Spleen (tissue), 11 donors: ENCODE measurements around the gene CCDC93. TPM values are rescaled to one million over a fixed set of nuclear protein-coding genes. Genes with fewer than 3 reads are reported as not detected.

Experiments
- DNase-seq: peaks from one replicate; pipeline ENCODE4 v3.0.0-alpha.2; 2020
- H3K27ac ChIP-seq, 8 donors: fragments of 200-600 bp; sonication (generic) in 7 of 8; 1 replicate in 4 of 8; 2 replicates in 4 of 8; pipeline versions ENCODE4 v1.5.0 to v1.8.0; 2016 to 2021; ENCODE audit warnings: inconsistent platforms in 4 of 8, mild to moderate bottlenecking in 4 of 8, moderate library complexity in 1 of 8
- H3K27me3 ChIP-seq, 7 donors: fragments of 200-600 bp; sonication (generic) in 6 of 7; replicated peaks in 1 of 7; 1 replicate in 4 of 7; 2 replicates in 3 of 7; pipeline versions ENCODE4 v1.5.0 to v1.8.0; 2016 to 2021; ENCODE audit warnings: inconsistent platforms in 3 of 7, mild to moderate bottlenecking in 1 of 7
- H3K36me3 ChIP-seq, 6 donors: fragments of 200-600 bp; sonication (generic) in 5 of 6; 1 replicate in 4 of 6; 2 replicates in 2 of 6; pipeline versions ENCODE4 v1.5.0 to v1.8.0; 2016 to 2021; ENCODE audit warnings: inconsistent platforms in 2 of 6
- H3K4me1 ChIP-seq, 6 donors: fragments of 200-600 bp; sonication (generic) in 5 of 6; 1 replicate in 3 of 6; 2 replicates in 3 of 6; pipeline versions ENCODE4 v1.5.0 to v1.8.0; 2016 to 2021; ENCODE audit warnings: inconsistent platforms in 3 of 6
- H3K4me3 ChIP-seq, 8 donors: fragments of 200-600 bp; sonication (generic) in 7 of 8; 1 replicate in 4 of 8; 2 replicates in 4 of 8; pipeline versions ENCODE4 v1.5.0 to v1.8.0; 2016 to 2021; ENCODE audit warnings: inconsistent platforms in 4 of 8, mild to moderate bottlenecking in 4 of 8, moderate library complexity in 2 of 8
- H3K9me3 ChIP-seq, 8 donors: fragments of 200-600 bp; sonication (generic) in 7 of 8; 1 replicate in 4 of 8; 2 replicates in 4 of 8; pipeline versions ENCODE4 v1.5.0 to v1.8.0; 2016 to 2021; ENCODE audit warnings: inconsistent platforms in 4 of 8
- POLR2A ChIP-seq, 3 donors: fragments of 450-650 bp; IDR thresholded peaks; one replicate each; pipeline ENCODE4 v1.5.1; 2017; ENCODE audit warnings: antibody characterized with exemption in 3 of 3, mild to moderate bottlenecking in 1 of 3
- POLR2AphosphoS5 ChIP-seq, 3 donors: sonication (generic); formaldehyde crosslinking; IDR thresholded peaks; one replicate each; pipeline ENCODE4 v1.5.1; 2017; ENCODE audit warnings: antibody characterized with exemption in 3 of 3
- WGBS, 5 donors: extraction: QIAGEN DNeasy Blood & Tissue Kit in 3 of 5; methylation state at CpG; one replicate each; pipeline versions ENCODE4 v1.1.5 to v1.1.7; 2013 to 2018; 5-methylcytosine and 5-hydroxymethylcytosine counted together
- intact Hi-C: fragments of 100-400 bp; cut with DNase I; formaldehyde crosslinking; loops from one replicate; pipeline ENCODE4 v1.15.0; 2023; ENCODE audit warnings: low total_unique reads
- polyA plus RNA-seq, 3 donors: library from polyadenylated mRNA; stranded (reverse); fragments of 200-250 nt; gene quantifications; one replicate each; pipeline ENCODE4 v1.2.1, GENCODE V29; 2013
- total RNA-seq, 7 donors: library from RNA; depleted of rRNA in 3 of 7; stranded (reverse); fragments of >200 nt in 3 of 7; fragmentation: NEBNext Ultra II Directional in 4 of 7; extraction: Animal tissue kit (Norgen Biotek cat#: 25700) in 4 of 7; gene quantifications; one replicate each; pipeline versions ENCODE4 v1.1.0 to v1.2.1, GENCODE V29; 2016 to 2021
- TF ChIP-seq, protein P1 (sequence below), 11 experiments: fragments of 200-600 bp in 7 of 11; fragments of 450-650 bp in 4 of 11; sonication (generic) in 4 of 11; IDR thresholded peaks in 8 of 11; conservative IDR thresholded peaks in 3 of 11; 1 replicate in 7 of 11; 2 replicates in 4 of 11; pipeline versions ENCODE4 v1.4.0 to v1.8.0; 2016 to 2021; ENCODE audit warnings: antibody characterized with exemption in 11 of 11, inconsistent platforms in 4 of 11, mild to moderate bottlenecking in 1 of 11
- donor health status: healthy with polysubstance abuse.
- donor health status: DM: no; HTN: no; CAD: no; lungs with moderate emphysema.
- donor health status: DM: no; HTN: no; CAD: no.
- donor health status: Bipolar disorder and iron deficiency.
- donor health status: healthy.
- donor health status: DM: no; HTN: no; CAD: no.
- donor health status: DM: yes; HTN: yes; CAD: no.

The CCDC93 gene
- total and polyA plus RNA-seq, 10 donors, result 4.3 to 80.3 (median 42.4) TPM

DNA sequence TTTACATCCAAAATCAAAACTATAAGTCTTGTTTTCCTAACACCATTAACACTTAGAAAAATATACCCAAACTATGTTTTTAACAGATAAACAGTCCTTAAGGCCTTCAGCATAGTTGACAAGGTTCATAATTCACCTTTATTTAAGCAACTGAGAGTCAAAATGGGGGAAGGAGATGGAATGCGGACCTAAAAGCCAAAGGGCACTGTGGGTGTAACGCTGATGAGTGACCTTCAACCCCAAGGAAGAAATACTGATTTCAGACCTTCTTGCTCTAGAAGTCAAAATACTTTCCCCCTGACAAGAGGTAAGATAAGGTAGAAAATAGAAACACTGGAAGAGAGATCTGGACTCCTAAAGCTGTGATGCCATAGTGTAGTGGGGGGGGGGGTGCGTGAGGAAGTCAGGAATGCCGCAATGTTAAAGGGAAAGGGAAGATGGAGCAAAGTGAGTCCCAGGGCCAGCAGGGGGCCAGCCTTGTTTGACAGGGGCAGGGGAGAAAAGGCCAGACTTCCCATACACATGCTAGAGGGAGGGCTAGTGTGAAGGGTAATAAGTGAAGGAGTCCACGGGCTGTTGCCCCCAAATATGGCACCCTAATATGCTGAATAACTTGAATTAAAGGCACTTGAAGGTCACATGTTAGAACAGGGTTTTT, 31.4 kb downstream of the CCDC93 start:
- H3K27ac ChIP-seq, result no peak overlapping the region
- DNase-seq, result peak; percentile 57

DNA sequence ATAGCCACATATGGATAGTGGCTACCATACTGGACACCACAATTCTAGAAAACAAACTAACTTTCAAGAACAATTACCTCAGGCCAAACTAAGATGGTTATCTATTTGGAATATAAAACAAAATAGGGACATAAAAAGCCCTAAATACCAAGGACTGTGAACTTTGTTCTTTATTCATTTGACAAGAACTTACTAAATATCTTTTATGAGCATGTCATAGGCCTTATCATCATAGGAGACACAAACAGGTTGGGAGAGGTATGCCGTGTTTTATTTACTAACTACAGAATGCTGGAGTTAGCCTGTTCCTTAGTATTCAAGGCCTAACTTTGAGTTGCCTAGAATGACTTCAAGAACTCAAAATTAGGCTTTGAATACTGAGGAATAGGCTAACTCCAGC, 32.1 kb downstream of the CCDC93 start:
- DNase-seq, result no peak
- Histone ChIP-seq H3K9me3 (no peaks in the 10 kb centered on the region), H3K27ac (no peak overlapping the region), H3K4me1 (peaks cover 0 to 20% (median 6%) of the 10 kb centered on the region in 6 donors), H3K4me3 (no peak overlapping the region), H3K27me3 (no peaks in the 10 kb centered on the region), H3K36me3 (peaks cover 0 to 100% (median 48%) of the 10 kb centered on the region in 6 donors)
- intact Hi-C loops, result no loop called here
- TF ChIP-seq POLR2A (IDR thresholded peaks at IDR 0.05) (no peak), POLR2AphosphoS5 (IDR thresholded peaks at IDR 0.05) (no peak)
- TF ChIP-seq, protein P1, sequence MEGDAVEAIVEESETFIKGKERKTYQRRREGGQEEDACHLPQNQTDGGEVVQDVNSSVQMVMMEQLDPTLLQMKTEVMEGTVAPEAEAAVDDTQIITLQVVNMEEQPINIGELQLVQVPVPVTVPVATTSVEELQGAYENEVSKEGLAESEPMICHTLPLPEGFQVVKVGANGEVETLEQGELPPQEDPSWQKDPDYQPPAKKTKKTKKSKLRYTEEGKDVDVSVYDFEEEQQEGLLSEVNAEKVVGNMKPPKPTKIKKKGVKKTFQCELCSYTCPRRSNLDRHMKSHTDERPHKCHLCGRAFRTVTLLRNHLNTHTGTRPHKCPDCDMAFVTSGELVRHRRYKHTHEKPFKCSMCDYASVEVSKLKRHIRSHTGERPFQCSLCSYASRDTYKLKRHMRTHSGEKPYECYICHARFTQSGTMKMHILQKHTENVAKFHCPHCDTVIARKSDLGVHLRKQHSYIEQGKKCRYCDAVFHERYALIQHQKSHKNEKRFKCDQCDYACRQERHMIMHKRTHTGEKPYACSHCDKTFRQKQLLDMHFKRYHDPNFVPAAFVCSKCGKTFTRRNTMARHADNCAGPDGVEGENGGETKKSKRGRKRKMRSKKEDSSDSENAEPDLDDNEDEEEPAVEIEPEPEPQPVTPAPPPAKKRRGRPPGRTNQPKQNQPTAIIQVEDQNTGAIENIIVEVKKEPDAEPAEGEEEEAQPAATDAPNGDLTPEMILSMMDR (IDR thresholded peaks at IDR 0.05 in 8 of 11, conservative IDR thresholded peaks at IDR 0.05 in 3 of 11), result no peak
- 95 to 100% (median 97%) methylated on average over 1 of the region's 1 CpG for WGBS, 5 donors

More for the DNA sequence above, 31.4 kb downstream of the CCDC93 start:
- no peak overlapping the region for H3K4me3 ChIP-seq
- no peaks in the 10 kb centered on the region for H3K9me3 ChIP-seq
- WGBS, 5 donors, result 89 to 98% (median 96%) methylated on average over 5 of the region's 5 CpGs
- H3K4me1 ChIP-seq, result peaks cover 0 to 20% (median 6%) of the 10 kb centered on the region in 6 donors
- intact Hi-C loops, result no loop called here
- TF ChIP-seq POLR2AphosphoS5 (IDR thresholded peaks at IDR 0.05), result no peak
- no peak for TF ChIP-seq POLR2A (IDR thresholded peaks at IDR 0.05)
- TF ChIP-seq, protein P1 (IDR thresholded peaks at IDR 0.05 in 8 of 11, conservative IDR thresholded peaks at IDR 0.05 in 3 of 11), result no peak
- peaks cover 0 to 100% (median 44%) of the 10 kb centered on the region in 6 donors for H3K36me3 ChIP-seq
- H3K27me3 ChIP-seq, result no peaks in the 10 kb centered on the region

DNA sequence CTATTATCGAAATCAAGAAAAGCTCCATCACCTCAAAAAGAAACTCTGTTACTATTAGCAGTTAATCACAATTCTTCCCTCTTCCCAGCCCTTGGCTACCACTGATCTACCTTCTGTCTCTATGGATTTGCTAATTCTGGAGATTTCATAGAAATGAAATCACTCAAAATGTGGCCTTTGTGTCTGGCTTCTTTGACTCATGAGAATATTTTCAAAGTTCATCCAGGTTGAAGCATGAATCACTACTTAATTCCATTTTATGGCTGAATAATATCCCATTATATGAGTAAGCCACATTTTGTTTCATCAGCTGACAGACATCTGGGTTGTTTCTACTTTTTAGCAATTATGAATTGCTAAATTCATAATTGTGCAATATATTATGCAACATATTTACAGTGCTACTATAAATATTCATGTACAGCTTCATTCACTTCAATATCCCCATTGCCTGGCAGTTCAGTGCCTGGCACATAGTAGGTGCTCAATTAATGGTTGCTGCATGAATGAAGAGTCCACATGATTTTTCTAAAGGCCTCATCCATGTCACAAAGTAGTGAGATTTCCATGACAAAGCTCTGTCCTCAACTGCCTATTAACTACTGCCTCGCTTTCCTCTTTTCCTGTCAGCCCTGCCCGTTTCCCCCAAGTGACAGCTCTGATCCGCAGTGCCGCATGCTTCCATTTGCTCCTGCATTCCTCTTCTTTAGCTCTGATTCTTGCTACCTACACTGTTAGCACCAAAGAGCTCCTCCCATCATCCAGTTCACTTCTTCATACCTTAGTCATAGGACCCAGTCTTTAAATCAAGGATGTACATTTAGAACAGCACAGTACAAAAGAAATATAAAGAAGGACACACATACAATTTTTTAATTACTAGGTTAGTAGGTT, 32.8 kb downstream of the CCDC93 start:
- no peaks in the 10 kb centered on the region for H3K27me3 ChIP-seq
- WGBS, 5 donors, result 60 to 89% (median 84%) methylated on average over 5 of the region's 5 CpGs
- DNase-seq, result peak; percentile 34
- intact Hi-C loops, result no loop called here
- H3K27ac ChIP-seq, result peak overlapping the region in 3 of 8 donors; percentile 5 to 41 (median 12)
- H3K36me3 ChIP-seq, result peaks cover 0 to 100% (median 45%) of the 10 kb centered on the region in 6 donors
- no peaks in the 10 kb centered on the region for H3K9me3 ChIP-seq
- TF ChIP-seq POLR2AphosphoS5 (IDR thresholded peaks at IDR 0.05) (no peak), POLR2A (IDR thresholded peaks at IDR 0.05) (no peak)
- TF ChIP-seq, protein P1 (IDR thresholded peaks at IDR 0.05 in 8 of 11, conservative IDR thresholded peaks at IDR 0.05 in 3 of 11), result no peak
- H3K4me3 ChIP-seq, result no peak overlapping the region
- H3K4me1 ChIP-seq, result peaks cover 0 to 20% (median 6%) of the 10 kb centered on the region in 6 donors
